Measurements from ENCODE around the gene PRKD2. TPM values are rescaled to one million over a fixed set of nuclear protein-coding genes. Genes with fewer than 3 reads are reported as not detected.

The PRKD2 gene
- total RNA-seq, 1 experiment from 2014 or later = 88.5 TPM

- intact Hi-C loops (cut with micrococcal nuclease; ENCODE audit: unreplicated experiment) = loop anchor here (1.0 to 5.0 kb wide), 3 partner anchors 14 to 56 kb away; partner anchors contain the start of genes PRKD2 and SLC1A5
- DNase-seq = peak; percentile 92 to 96
- H3K36me3 ChIP-seq (ENCODE audit: low read depth) = peaks cover 45% of the 10 kb centered on the region
- ChIA-PET POLR2A (ENCODE audit: unreplicated experiment) (interaction anchor here (0.5 to 0.8 kb wide), 2 partner anchors 16 to 17 kb away, joined by 4 to 5 read pairs; no protein-coding TSS in a partner anchor), CTCF (no interaction called here)
- BruUV-seq (replicated peaks) = no TSS peak
- no peaks in the 10 kb centered on the region for H3K27me3 ChIP-seq (ENCODE audit: insufficient read depth, low read depth)
- no peak overlapping the region for H2AFZ ChIP-seq
- peaks cover 47% of the 10 kb centered on the region for H3K79me2 ChIP-seq (ENCODE audit: low read depth)
- H3F3A ChIP-seq (ENCODE audit: insufficient read depth, low read depth) = peaks cover 58% of the 10 kb centered on the region
- H3K27ac ChIP-seq = peak overlapping the region; percentile 83
- TF ChIP-seq CTCF (conservative IDR thresholded peaks at IDR 0.05) = no peak
- no peak for TF ChIP-seq EZH2 (IDR thresholded peaks at IDR 0.05; ENCODE audit: low read depth)
- H3K4me2 ChIP-seq = peak overlapping the region; percentile 72
- peaks cover 47% of the 10 kb centered on the region for H4K20me1 ChIP-seq (ENCODE audit: insufficient read depth)
- peaks cover 54% of the 10 kb centered on the region for H3K4me1 ChIP-seq (replicated peaks; ENCODE audit: insufficient read depth)
- no peaks in the 10 kb centered on the region for H3K9me2 ChIP-seq (ENCODE audit: insufficient read depth)
- H3K9me3 ChIP-seq (ENCODE audit: insufficient read depth, low read depth) = no peaks in the 10 kb centered on the region
- H3K4me3 ChIP-seq = peak overlapping the region; percentile 2; the same call in 1 of the 2 replicates
These were observed 14.1 kb upstream of the PRKD2 start for GRCh38 chr19:46731007-46731501.

GRCh38 chr19:46730595-46730994 lies 13.7 kb upstream of the PRKD2 start:
- TSS peak; percentile 39 for BruUV-seq (replicated peaks)

GRCh38 chr19:46730187-46730586 lies 13.3 kb upstream of the PRKD2 start:
- CTCF ChIA-PET = interaction anchor here (0.5 kb wide), 1 partner anchor 19 kb away, joined by 3 read pairs; no protein-coding TSS in a partner anchor
- Histone ChIP-seq H2AFZ (no peak overlapping the region), H4K20me1 (ENCODE audit: insufficient read depth) (peaks cover 47% of the 10 kb centered on the region), H3K9me3 (ENCODE audit: insufficient read depth, low read depth) (no peaks in the 10 kb centered on the region), H3K4me1 (replicated peaks; ENCODE audit: insufficient read depth) (peaks cover 51% of the 10 kb centered on the region), H3K27ac (peak overlapping the region; percentile 83), H3F3A (ENCODE audit: insufficient read depth, low read depth) (peaks cover 52% of the 10 kb centered on the region), H3K79me2 (ENCODE audit: low read depth) (peaks cover 47% of the 10 kb centered on the region), H3K4me3 (no peak overlapping the region), H3K27me3 (ENCODE audit: insufficient read depth, low read depth) (no peaks in the 10 kb centered on the region), H3K36me3 (ENCODE audit: low read depth) (peaks cover 45% of the 10 kb centered on the region), H3K9me2 (ENCODE audit: insufficient read depth) (no peaks in the 10 kb centered on the region), H3K4me2 (peak overlapping the region; percentile 72)
- no peak for TF ChIP-seq EZH2 (IDR thresholded peaks at IDR 0.05; ENCODE audit: low read depth)
- no peak for TF ChIP-seq CTCF (conservative IDR thresholded peaks at IDR 0.05)
- DNase-seq = no peak
- intact Hi-C loops (cut with micrococcal nuclease; ENCODE audit: unreplicated experiment) = loop anchor here (5.0 kb wide), 1 partner anchor 57 kb away; the partner anchor contains the start of gene SLC1A5
- no TSS peak for BruUV-seq (replicated peaks)
- POLR2A ChIA-PET (ENCODE audit: unreplicated experiment) = no interaction called here

More at GRCh38 chr19:46730595-46730994, 13.7 kb upstream of the PRKD2 start:
- Histone ChIP-seq H3K9me2 (ENCODE audit: insufficient read depth) (no peaks in the 10 kb centered on the region), H3K4me1 (replicated peaks; ENCODE audit: insufficient read depth) (peaks cover 54% of the 10 kb centered on the region), H3F3A (ENCODE audit: insufficient read depth, low read depth) (peaks cover 56% of the 10 kb centered on the region), H4K20me1 (ENCODE audit: insufficient read depth) (peaks cover 47% of the 10 kb centered on the region), H3K36me3 (ENCODE audit: low read depth) (peaks cover 45% of the 10 kb centered on the region), H3K27ac (peak overlapping the region; percentile 83), H3K4me3 (no peak overlapping the region), H3K79me2 (ENCODE audit: low read depth) (peaks cover 47% of the 10 kb centered on the region), H3K4me2 (peak overlapping the region; percentile 72), H3K9me3 (ENCODE audit: insufficient read depth, low read depth) (no peaks in the 10 kb centered on the region), H2AFZ (no peak overlapping the region), H3K27me3 (ENCODE audit: insufficient read depth, low read depth) (no peaks in the 10 kb centered on the region)
- ChIA-PET CTCF (interaction anchor here (0.5 kb wide), 1 partner anchor 19 kb away, joined by 3 read pairs; no protein-coding TSS in a partner anchor), POLR2A (ENCODE audit: unreplicated experiment) (interaction anchor here (0.5 to 0.8 kb wide), 2 partner anchors 15 to 16 kb away, joined by 4 to 5 read pairs; no protein-coding TSS in a partner anchor)
- DNase-seq = no peak
- TF ChIP-seq CTCF (conservative IDR thresholded peaks at IDR 0.05) = no peak
- TF ChIP-seq EZH2 (IDR thresholded peaks at IDR 0.05; ENCODE audit: low read depth) = no peak
- intact Hi-C loops (cut with micrococcal nuclease; ENCODE audit: unreplicated experiment) = loop anchor here (5.0 kb wide), 1 partner anchor 57 kb away; the partner anchor contains the start of gene SLC1A5
